HG02938 (cell line): Measurements from ENCODE around the gene PSMA5.

Experiments
- ATAC-seq: cut with Tn5 transposase; IDR thresholded peaks from one replicate; pipeline ENCODE4 v1.9.1; 2021; ENCODE audit warnings: mild to moderate bottlenecking, moderate library complexity; ENCODE audit not compliant: unreplicated experiment

PSMA5 gene

GRCh38 chr1:109370712-109371340, 55.4 kb downstream of the PSMA5 start:
- no peak for ATAC-seq

GRCh38 chr1:109369167-109369746, 57.0 kb downstream of the PSMA5 start:
- no peak for ATAC-seq

GRCh38 chr1:109368464-109368863, 57.8 kb downstream of the PSMA5 start:
- no peak for ATAC-seq

- no peak for ATAC-seq
Measured at GRCh38 chr1:109367626-109368025, 58.6 kb downstream of the PSMA5 start.

- ATAC-seq: no peak
Measured at GRCh38 chr1:109365642-109366204, 60.5 kb downstream of the PSMA5 start.

DNA sequence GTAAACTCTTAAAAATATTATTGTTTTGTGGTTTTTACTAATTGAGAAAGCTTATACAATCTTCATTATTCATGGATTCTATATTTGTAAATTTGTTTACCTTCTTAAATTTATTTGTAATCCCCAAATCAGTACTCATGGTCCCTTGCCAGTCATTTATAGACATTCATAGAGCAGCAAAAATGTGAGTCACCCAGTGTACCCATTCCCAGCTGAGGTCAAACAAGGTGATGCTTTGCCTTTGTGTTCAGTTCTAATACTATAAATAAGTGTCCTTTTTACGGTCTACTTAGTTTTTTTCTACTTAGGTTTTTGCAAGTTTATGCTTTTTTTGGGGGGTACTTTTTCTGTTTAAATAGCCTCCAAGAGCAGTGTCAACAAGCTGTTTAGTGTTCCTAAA, 64.6 kb downstream of the PSMA5 start:
- ATAC-seq: no peak

DNA sequence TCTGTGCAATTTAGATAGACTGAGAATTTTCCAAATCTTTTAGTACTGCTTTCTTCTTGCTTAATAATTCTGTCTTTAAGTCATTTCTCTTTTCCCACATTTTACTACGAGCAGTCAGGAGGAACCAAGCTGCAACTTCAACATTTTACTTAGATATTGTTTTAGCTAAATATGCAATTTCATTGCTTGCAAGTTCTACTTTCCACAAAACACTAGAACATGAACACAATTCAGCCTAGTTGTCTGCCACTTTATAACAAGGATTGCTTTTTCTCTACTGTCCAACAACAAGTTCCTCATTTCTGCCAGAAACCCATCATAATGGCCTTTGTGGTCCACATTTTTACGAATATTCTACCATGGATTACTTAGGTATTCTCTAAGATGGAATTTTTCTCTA, 65.2 kb downstream of the PSMA5 start:
- ATAC-seq: no peak

DNA sequence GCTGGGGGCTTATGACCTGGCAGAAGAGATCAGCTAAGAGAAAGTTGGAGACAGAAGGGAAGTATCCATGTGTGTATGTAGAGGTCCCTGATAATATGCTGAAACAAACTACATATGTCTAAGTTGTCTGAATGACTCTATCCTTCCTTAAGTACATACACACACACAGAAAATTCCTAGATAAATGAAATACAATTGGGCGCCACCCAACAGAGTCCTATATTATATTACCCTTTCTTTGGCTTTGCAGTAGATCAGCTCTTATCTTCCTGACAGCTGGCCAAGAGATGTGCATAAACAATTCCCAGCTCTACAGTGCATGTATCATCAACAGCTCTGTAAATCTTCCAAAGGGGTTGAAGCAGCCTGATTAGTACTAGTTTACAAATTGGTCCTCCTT, 68.6 kb downstream of the PSMA5 start:
- ATAC-seq: no peak

GRCh38 chr1:109356915-109357314, 69.3 kb downstream of the PSMA5 start:
- no peak for ATAC-seq

DNA sequence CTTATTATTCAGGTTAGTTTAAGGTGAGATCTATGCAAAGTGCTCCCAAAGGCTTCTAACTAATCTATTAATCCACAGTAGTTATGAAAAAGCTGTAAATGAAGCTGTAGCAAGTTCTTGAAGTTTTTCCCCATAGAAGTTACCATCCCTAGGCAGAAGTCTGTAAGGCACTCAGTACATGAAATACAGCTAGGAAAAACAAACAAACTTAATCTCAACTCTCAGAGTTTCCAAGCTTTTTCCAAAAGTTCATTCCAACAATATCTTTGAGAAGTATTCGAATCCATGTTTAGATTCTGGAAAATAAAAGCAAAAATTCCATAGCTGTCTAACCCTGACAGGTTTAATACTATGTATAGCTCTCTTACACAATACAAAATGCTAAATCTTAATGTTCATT, 69.7 kb downstream of the PSMA5 start:
- ATAC-seq: no peak

DNA sequence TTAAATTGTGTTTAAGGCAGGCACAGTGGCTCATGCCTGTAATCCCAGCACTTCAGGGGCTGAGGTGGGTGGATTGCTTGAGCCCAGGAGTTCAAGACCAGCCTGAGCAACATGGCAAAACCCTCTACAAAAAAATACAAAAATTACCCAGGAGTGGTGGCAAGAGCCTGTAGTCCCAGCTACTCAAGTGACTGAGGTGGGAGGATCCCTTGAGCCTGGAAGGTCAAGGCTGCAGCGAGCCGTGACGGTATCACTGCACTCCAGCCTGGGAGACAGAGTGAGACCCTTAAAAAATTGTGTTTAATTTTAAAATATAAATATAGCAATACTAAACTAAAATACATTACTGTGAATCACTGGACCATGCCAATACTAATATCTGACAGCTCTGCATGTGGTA, 71.3 kb downstream of the PSMA5 start:
- no peak for ATAC-seq

DNA sequence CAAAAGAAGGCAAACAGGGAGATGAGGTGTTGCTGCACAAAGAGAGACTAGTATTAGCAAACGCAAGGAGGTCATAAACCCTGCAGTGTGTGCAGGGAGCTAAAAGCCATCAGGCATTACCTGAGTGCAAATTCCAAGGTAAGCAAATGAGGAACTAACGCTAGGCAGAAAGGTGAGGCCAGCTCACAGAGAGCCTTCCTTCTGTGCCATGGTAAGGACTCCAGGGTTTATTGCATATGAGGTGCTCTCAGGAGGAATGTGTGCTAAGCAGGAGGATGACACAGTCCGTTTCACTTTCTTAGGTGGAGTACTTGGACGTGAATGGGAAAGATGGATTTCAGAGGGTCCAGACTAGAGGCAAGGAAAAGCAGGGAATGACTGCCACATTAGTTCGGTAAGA, 74.8 kb downstream of the PSMA5 start:
- no peak for ATAC-seq

DNA sequence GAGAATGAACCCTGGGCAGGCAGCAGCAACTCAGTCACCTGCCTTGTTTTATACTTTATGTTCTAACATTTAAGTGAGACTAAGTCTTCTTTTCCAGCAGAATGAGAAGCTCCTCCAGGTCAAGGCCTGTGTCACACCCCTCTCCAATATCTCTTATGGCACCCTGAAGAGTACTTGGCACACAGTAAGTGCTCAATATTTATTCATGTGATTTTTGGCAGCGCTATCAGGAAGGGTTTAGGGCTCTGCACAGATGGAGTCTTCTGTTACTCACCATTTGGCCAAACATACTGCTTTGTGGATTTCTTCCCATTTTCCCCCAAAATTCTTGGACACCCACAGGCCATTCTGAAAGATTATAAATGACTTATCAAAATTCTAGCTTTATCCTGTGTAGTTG, 75.6 kb downstream of the PSMA5 start:
- ATAC-seq: no peak

DNA sequence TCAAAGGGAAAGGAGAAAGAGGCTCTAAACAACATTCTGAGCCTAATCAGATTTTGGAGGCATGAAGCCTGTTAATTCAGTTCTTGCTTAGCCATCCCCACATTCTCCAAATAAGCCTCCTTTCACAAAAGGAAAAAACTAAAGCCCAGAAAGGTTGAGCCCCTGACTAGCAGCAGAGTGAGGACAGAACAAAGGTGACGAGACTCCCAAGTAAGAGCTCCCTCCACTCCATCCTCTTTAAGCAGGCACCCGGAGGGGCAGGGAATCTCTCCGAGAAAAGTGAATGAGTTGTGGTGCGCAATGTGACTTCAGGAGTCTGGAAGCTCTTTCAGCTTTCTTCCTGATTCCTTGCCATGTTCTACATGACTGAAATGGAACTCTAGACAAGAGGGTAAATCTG, 76.1 kb downstream of the PSMA5 start:
- ATAC-seq: no peak
